RCC 7860 (cell line): ENCODE measurements around the gene NFATC3.
A peak's percentile ranks its signal among the peaks of the same experiment; 100 is the strongest.

Experiments used
- DNase-seq: peaks from one replicate; pipeline ENCODE4 v3.0.0-alpha.2; 2015; ENCODE audit warnings: low spot score
- FAIRE-seq: peaks from 2 replicates; lab custom pipeline; 2012; peaks lifted over from hg19 to GRCh38; lab: Jason Lieb, UNC

Gene NFATC3

DNA sequence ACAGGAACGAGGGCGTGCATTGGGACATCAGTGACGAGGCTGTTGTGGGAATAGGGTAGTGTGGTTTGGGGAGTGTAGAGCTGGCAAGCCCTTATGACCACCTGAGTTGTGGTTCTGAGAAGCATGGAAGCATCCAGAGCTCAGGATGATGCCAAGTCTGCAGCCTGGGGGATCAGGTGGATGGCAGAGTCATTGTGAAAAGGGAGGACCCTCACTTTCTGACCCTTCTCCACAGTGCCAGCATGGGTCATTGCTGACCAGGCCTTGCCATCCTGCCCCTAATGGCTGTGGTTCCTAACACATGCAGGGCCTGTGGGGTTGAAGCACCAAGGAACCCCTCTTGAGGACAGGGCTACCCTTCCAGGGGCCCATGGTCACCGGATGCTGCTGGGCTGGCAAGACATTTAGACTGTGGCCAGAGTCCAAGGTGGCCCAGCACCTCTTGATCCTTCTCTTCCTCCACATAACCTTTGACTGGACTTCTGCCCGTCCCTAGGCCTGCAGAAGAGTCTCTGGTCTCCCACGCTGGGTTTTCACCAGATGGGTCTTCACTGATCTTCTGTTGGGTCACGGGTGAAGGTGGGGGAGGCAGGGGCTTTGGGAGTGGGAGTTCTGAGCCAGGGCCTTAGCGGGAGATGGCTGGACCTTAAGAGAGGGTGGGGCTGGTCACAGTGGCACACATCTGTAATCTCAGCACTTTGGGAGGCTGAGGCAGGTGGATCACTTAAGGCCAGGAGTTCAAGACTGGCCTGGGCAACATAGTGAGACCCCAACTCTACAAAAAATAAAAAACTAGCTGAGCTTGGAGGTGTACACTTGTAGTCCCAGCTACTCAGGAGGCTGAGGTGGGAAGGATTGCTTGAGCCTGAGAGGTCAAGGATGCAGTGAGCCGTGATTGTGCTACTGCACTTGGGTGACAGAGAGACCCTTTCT, 158.0 kb downstream of the NFATC3 start:
- no peak for DNase-seq
- no peak for FAIRE-seq

DNA sequence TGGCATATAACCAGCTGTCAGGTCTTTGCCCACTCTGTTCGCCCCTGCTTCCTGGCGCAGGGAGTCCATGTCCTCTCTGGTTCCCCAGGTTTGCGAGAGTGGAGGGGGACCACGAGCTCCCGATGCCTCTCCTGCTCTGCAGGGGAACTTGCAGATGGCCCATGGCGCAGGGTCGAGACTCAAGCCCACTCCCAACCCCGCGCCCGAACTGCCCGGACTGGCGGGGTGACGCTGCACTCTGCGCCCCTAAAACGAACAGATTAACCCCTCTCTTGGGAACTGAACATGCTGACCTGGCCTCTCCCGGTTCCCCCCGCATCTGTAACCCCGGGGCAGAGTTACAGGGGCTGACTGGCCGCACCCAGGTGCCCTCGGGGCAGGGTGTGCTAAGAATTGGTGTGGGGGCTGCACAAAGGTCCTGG, 159.3 kb downstream of the NFATC3 start:
- no peak for FAIRE-seq
- DNase-seq, result no peak

GRCh38 chr16:68244903-68245853, 160.0 kb downstream of the NFATC3 start, which contains the start of gene PLA2G15:
PLA2G15 (plus strand) TSS chr16:68245373; CDS start chr16:68245427, 54 bp downstream.
- FAIRE-seq, result no peak

DNA sequence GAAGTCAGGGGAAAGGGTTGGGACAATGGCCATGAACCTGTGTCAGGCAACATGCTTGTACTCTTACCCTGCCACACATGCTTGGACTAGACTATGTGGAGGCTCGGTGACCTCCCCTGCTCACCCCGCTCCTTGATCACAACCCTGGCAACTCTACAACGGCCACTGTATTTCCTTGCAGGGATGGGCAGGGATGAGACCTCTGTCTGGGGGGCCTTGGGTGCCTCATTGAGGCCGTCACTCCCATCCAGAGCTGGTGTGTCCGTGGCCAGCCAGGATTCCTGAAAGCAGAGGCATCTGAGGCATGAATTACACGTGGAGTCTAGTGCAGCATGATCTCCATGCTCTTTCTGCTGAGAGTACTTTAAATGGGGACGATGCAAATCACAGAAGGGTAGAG, 161.0 kb downstream of the NFATC3 start:
- DNase-seq (no peak), FAIRE-seq (no peak)

More at GRCh38 chr16:68244903-68245853, 160.0 kb downstream of the NFATC3 start, which contains the start of gene PLA2G15:
- peak; percentile 74 for DNase-seq

- FAIRE-seq, result no peak
Measured at GRCh38 chr16:68246666-68247065, 161.5 kb downstream of the NFATC3 start.

DNA sequence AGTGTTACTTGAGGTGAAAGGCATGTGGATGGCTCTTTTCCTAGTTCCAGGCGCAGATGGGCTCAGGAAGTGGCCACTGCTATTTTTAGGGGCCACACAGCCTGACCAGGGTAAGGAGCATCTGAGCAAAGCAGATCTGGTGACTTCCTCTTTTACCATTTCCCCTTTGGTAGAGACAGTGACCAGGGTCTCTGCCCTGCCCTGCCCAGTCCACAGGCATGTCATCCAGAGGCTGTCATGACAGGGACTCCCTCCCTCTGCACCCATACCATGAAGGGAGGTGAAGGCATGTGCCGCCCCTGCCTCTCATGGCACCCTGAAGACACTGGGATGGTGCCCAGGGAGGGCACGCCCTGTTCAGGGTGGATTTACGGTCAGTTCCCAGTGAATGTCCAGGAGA, 162.2 kb downstream of the NFATC3 start:
- FAIRE-seq, result no peak
- no peak for DNase-seq

More at GRCh38 chr16:68246666-68247065, 161.5 kb downstream of the NFATC3 start:
- no peak for DNase-seq

- FAIRE-seq (no peak), DNase-seq (no peak)
Measured at GRCh38 chr16:68247932-68248331, 162.8 kb downstream of the NFATC3 start.

GRCh38 chr16:68249371-68249770, 164.2 kb downstream of the NFATC3 start:
- no peak for FAIRE-seq
- DNase-seq, result no peak

DNA sequence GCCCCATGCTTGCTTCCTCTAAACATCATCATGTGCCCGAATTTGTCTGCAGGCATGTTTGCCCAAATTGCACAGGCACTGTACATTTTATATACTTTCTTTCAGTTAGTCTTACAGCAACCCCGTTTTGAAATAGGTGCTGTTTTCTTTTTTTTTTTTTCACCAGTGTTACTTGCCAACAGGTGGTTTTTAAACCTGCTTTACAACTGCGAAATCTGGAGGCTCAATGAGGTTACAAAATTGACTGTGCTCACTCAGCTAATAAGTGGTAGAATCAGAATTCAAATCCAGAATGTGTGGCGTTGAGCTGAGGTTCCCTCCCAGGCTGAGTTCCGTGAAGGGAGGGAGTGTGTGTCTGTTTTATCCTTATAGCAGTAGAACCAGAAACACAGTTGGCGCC, 165.8 kb downstream of the NFATC3 start:
- no peak for DNase-seq

GRCh38 chr16:68251832-68252231, 166.7 kb downstream of the NFATC3 start:
- DNase-seq (no peak), FAIRE-seq (no peak)

More for the DNA sequence above, 165.8 kb downstream of the NFATC3 start:
- no peak for FAIRE-seq

DNA sequence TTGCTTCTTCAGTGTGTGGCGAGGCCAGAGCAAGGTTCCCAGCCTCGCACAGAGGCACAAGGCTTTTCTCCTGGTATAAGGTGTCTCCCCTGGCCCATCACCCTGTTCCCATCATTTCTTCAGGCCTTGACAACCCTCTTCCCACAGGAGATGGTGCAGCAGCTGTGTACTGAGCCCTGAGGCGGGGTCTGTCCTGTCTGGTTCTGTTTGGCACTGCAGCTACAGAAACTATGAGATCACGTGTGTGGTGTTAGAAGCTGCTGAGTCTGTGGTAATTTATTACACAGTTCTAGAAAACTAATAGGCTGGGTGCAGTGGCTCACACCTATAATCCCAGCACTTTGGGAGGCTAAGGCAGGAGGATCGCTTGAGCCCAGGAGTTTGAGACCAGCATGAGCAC, 167.2 kb downstream of the NFATC3 start:
- no peak for FAIRE-seq
- no peak for DNase-seq

- no peak for FAIRE-seq
- no peak for DNase-seq
Measured at GRCh38 chr16:68253721-68254120, 168.6 kb downstream of the NFATC3 start.

GRCh38 chr16:68255712-68256111, 170.5 kb downstream of the NFATC3 start:
- no peak for FAIRE-seq
- no peak for DNase-seq

GRCh38 chr16:68257251-68257905, 172.2 kb downstream of the NFATC3 start:
- DNase-seq, result no peak
- no peak for FAIRE-seq

DNA sequence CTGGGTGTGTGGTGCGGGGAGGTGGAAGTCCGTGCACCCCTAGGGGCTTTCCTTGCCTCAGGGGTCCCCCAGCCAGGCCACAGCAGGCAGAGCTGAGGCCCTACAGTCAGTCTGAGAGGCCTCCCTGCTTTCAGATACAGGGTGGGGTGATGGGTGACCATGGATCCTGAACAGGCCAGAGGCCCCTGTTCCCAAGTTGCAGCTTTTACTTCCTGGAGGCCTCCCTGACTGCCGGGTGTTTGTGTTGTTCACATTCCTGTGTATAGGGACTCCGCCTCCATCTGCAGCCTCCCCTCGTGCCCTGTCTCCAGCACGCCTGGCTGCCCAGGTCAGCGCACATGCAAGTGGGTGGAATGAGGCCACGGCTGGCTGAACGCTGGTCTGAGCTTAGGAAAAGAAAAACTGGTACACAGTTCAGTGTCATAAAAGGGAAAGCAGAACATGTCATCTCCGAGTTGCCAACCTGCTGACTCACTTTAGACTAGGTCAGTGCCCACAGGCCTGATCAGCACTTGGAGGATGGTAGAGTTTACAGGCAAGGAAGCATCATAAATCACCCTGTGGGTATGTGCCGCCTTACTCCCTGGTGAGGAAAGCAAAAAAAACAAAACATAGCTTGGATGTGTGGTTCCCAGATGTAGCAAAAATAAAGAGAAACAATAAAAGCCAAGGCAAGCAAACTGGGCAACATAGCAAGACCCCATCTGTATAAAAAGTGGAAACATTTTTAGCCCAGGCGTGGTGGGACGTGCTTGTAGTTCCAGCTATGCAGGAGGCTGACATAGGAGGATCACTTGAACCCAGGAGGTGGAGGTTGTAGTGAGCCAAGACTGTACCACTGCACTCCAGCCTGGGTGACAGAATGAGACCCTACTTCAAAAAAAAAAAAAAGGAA, 173.0 kb downstream of the NFATC3 start:
- DNase-seq (peak; percentile 100), FAIRE-seq (peak; percentile 98)

DNA sequence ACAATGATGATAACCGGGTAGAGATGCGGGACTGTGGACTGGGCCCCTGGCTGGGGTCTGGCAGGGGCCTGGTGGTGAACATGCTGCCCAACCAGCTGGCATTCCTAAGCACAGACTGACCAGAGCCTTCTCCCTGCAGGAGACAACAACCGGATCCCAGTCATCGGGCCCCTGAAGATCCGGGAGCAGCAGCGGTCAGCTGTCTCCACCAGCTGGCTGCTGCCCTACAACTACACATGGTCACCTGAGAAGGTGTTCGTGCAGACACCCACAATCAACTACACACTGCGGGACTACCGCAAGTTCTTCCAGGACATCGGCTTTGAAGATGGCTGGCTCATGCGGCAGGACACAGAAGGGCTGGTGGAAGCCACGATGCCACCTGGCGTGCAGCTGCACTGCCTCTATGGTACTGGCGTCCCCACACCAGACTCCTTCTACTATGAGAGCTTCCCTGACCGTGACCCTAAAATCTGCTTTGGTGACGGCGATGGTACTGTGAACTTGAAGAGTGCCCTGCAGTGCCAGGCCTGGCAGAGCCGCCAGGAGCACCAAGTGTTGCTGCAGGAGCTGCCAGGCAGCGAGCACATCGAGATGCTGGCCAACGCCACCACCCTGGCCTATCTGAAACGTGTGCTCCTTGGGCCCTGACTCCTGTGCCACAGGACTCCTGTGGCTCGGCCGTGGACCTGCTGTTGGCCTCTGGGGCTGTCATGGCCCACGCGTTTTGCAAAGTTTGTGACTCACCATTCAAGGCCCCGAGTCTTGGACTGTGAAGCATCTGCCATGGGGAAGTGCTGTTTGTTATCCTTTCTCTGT, 174.0 kb downstream of the NFATC3 start:
- FAIRE-seq (no peak), DNase-seq (no peak)

- DNase-seq, result no peak
- no peak for FAIRE-seq
Measured at GRCh38 chr16:68263559-68264127, 178.5 kb downstream of the NFATC3 start.
